ENCODE results near the gene ATXN7L1. TPM values are rescaled to one million over a fixed set of nuclear protein-coding genes. Genes with fewer than 3 reads are reported as not detected.
"Not testable (repeated sequence)": the region's sequence is repeated elsewhere in the genome, so short reads cannot be mapped to it uniquely, and the experiment has no call there.

The ATXN7L1 gene
- total RNA-seq, 2 experiments from 2014 or later, result 3.7 to 4.4 TPM

DNA sequence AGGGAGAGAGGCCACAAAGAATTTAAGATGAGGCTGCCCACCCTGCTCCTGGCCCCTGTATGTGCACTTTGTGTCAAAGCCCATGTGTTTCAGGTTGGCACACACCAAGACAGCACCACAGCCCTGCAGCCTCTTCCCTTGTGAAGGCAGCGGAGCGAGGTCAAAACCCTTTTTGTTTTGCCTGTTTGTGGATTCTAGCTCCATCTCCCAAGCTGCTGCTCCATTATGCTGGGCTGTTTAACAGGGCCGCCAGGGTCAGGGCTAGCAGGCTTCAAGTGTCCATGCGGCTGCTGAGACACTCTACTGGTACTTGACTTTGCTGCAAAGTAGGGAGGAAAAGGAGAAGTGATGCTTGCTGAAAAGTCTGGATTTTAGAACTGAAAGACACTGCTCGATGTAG is 152.8 kb downstream of the ATXN7L1 start:
- DNase-seq, result no peak
- Mint-ChIP-seq H3K4me3 (no peak overlapping the region), H3K9me3 (no peaks in the 10 kb centered on the region), H3K27ac (no peak overlapping the region), H3K27me3 (no peaks in the 10 kb centered on the region), H3K4me1 (no peaks in the 10 kb centered on the region), H3K36me3 (no peaks in the 10 kb centered on the region)

DNA sequence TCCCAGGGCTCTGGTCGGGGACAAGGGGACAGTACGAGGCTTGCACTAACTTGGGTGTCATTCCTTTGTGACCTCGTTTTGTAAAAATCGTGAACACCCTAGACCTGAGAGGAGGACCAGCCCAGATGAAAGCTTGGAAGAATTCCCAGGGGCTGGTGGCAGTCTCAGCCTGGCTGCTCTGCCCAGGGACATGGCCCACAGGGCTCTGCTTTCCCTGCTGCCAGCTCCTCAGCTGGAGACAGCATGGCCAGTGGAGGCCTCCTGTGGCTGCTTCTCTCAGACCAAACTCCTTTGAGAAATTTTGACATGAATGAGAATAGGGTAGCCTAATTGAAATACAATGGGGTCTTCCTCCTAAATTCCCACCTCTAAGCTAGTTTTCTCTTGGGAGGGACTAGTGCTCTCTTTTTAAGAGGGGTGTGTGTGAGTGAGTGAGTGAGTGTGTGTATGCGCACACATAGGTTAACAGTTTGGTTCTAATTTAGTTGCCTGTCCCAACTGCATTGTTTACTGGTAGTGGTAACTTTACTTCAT is 154.8 kb downstream of the ATXN7L1 start:
- H3K4me1 Mint-ChIP-seq, result no peaks in the 10 kb centered on the region
- no peak overlapping the region for H3K27ac Mint-ChIP-seq

GRCh38 chr7:105719919-105720318 is 156.5 kb downstream of the ATXN7L1 start:
- Mint-ChIP-seq H3K27me3 (no peaks in the 10 kb centered on the region), H3K27ac (no peak overlapping the region), H3K4me3 (no peak overlapping the region), H3K9me3 (no peaks in the 10 kb centered on the region), H3K36me3 (no peaks in the 10 kb centered on the region), H3K4me1 (no peaks in the 10 kb centered on the region)
- no peak for DNase-seq

More for the DNA sequence above, 154.8 kb downstream of the ATXN7L1 start:
- no peaks in the 10 kb centered on the region for H3K9me3 Mint-ChIP-seq
- no peaks in the 10 kb centered on the region for H3K36me3 Mint-ChIP-seq
- no peak for DNase-seq
- no peaks in the 10 kb centered on the region for H3K27me3 Mint-ChIP-seq
- no peak overlapping the region for H3K4me3 Mint-ChIP-seq

- H3K4me3 Mint-ChIP-seq, result no peak overlapping the region
- H3K9me3 Mint-ChIP-seq, result no peaks in the 10 kb centered on the region
- H3K27me3 Mint-ChIP-seq, result no peaks in the 10 kb centered on the region
- H3K36me3 Mint-ChIP-seq, result no peaks in the 10 kb centered on the region
- no peak overlapping the region for H3K27ac Mint-ChIP-seq
- no peaks in the 10 kb centered on the region for H3K4me1 Mint-ChIP-seq
- DNase-seq, result no peak
These were observed 157.0 kb downstream of the ATXN7L1 start for GRCh38 chr7:105719395-105719794.

DNA sequence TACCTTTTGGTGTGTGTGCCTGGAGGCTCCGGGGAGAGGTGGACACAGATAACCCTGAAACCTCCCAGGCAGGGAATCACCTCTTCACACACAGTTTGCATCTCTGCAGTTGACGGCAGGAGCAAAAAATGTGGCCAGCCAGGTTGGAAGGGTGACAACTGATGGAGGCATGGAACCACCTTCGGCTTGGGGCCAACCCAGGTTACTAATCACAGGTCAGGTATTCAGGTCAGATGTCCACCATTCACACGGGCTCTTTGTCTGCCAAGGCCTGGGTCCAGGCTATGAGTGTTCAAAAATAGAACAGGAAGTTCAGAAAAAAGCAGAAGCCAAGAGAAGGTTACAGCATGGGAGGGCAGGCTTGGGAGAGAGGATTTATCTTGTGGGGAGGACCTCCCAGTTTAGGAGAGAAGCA is 157.9 kb downstream of the ATXN7L1 start:
- H3K9me3 Mint-ChIP-seq, result no peaks in the 10 kb centered on the region

DNA sequence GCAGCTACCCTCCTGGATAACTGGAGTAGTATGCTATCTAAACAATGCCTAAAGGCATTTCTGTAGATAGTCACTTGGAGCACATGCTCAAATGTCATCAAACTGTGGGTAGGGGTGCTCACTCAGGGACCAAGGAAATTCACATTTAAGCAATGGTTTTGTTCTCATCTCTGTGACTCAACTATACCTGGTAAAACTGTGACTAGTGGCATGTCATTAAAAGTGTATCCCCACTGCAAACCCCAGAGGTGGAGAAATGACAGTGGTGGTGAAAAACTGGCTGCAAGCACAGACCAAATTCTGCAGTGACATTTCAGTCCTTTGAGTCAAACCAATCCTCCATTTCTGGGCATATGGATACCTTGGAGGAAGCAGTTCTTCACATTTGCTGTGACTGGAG is 160.9 kb downstream of the ATXN7L1 start:
- Mint-ChIP-seq H3K4me3 (no peak overlapping the region), H3K4me1 (no peaks in the 10 kb centered on the region), H3K27ac (no peak overlapping the region), H3K27me3 (no peaks in the 10 kb centered on the region), H3K36me3 (peaks cover 16% of the 10 kb centered on the region), H3K9me3 (peaks cover 13% of the 10 kb centered on the region)
- DNase-seq, result no peak

More for the DNA sequence above, 157.9 kb downstream of the ATXN7L1 start:
- H3K36me3 Mint-ChIP-seq, result peaks cover 3% of the 10 kb centered on the region
- no peak overlapping the region for H3K4me3 Mint-ChIP-seq
- no peaks in the 10 kb centered on the region for H3K4me1 Mint-ChIP-seq
- no peak overlapping the region for H3K27ac Mint-ChIP-seq
- no peak for DNase-seq
- no peaks in the 10 kb centered on the region for H3K27me3 Mint-ChIP-seq

- Mint-ChIP-seq H3K27me3 (no peaks in the 10 kb centered on the region), H3K36me3 (peaks cover 21% of the 10 kb centered on the region), H3K4me3 (no peak overlapping the region), H3K9me3 (peaks cover 17% of the 10 kb centered on the region), H3K4me1 (no peaks in the 10 kb centered on the region), H3K27ac (no peak overlapping the region)
- no peak for DNase-seq
These were observed 162.6 kb downstream of the ATXN7L1 start for GRCh38 chr7:105713488-105714465.

- Mint-ChIP-seq H3K4me3 (no peak overlapping the region), H3K9me3 (peaks cover 17% of the 10 kb centered on the region), H3K4me1 (peaks cover 2% of the 10 kb centered on the region), H3K27ac (no peak overlapping the region), H3K36me3 (peaks cover 21% of the 10 kb centered on the region), H3K27me3 (no peaks in the 10 kb centered on the region)
- no peak for DNase-seq
These were observed 163.5 kb downstream of the ATXN7L1 start for GRCh38 chr7:105712877-105713276.

DNA sequence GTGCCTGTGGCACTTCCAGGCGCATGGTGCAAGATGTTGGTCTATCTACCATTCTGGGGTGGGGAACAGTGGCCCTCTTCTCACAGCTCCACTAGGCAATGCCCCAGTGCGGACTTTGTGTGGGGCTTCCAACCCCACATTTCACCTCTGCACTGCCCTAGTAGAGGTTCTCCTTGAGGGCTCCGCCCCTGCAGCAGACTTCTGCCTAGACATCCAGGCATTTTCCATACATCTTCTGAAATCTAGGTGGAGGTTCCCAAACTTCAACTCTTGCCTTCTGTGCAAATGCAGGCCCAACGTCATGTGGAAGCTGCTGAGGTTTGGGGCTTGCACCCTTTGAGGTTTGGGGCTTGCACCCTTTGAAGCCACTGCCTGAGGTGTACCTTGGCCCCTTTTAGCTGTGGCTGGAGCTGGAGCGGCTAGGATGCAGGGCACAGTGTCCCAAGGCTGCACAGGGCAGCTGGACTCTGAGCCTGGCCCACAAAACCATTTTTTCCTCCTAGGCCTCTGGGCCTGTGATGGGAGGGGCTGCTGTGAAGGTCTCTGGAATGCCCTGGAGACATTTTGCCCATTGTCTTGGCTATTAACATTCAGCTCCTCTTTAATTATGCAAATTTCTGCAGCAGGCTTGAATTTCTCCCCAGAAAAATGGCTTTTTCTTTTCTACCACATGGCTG is 164.5 kb downstream of the ATXN7L1 start:
- Mint-ChIP-seq H3K4me3 (no peak overlapping the region), H3K9me3 (peaks cover 17% of the 10 kb centered on the region), H3K4me1 (peaks cover 3% of the 10 kb centered on the region), H3K36me3 (peaks cover 21% of the 10 kb centered on the region), H3K27me3 (no peaks in the 10 kb centered on the region), H3K27ac (no peak overlapping the region)
- DNase-seq, result no peak

- H3K4me1 Mint-ChIP-seq, H3K27ac Mint-ChIP-seq, DNase-seq, H3K4me3 Mint-ChIP-seq, H3K27me3 Mint-ChIP-seq: not testable (repeated sequence)
- Mint-ChIP-seq H3K9me3 (peaks cover 17% of the 10 kb centered on the region), H3K36me3 (peaks cover 21% of the 10 kb centered on the region)
These were observed 165.7 kb downstream of the ATXN7L1 start for GRCh38 chr7:105710720-105711119.

- H3K9me3 Mint-ChIP-seq, result peaks cover 17% of the 10 kb centered on the region
- no peaks in the 10 kb centered on the region for H3K27me3 Mint-ChIP-seq
- no peak overlapping the region for H3K4me3 Mint-ChIP-seq
- H3K36me3 Mint-ChIP-seq, result peaks cover 19% of the 10 kb centered on the region
- no peak for DNase-seq
- H3K4me1 Mint-ChIP-seq, result peaks cover 3% of the 10 kb centered on the region
- no peak overlapping the region for H3K27ac Mint-ChIP-seq
These were observed 167.7 kb downstream of the ATXN7L1 start for GRCh38 chr7:105708763-105709080.

DNA sequence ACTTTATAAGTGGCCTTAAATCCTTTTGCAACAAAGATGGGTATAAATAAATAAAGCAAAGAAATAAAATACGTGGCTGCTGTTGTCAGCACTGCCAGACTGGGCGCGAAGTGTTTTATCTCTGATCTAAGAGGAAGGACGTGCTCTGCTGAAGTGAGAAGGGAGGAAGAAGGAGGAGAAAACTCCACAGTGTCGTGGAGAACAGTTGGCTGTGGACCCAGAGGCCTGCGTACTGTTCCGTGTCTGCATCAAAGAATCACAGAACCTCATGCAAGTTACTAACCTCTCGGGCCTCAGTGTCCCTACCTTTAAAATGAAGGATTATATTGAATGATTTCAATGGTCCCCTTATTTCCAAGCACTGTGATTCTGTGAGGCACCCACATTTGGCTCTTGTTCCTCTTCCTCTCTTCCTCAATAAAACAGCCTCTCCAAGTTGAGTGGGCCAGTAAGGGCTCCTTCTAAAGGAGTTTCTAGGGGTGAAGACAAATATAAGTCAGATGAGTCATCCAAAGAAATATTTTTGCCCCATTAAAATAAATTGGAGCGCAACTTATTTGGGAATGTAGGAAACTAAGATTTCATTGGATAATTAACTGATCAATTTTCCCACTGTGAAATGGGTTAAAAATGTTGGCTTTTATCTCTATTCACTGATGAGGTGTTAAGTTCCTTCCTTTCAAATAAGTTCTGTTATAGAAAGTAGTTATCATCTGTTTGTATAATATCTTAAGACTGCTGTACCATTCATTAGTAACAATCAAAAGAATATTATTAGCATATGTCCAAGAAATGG is 168.2 kb downstream of the ATXN7L1 start:
- peaks cover 3% of the 10 kb centered on the region for H3K4me1 Mint-ChIP-seq
- H3K27me3 Mint-ChIP-seq, result no peaks in the 10 kb centered on the region
- H3K4me3 Mint-ChIP-seq, result no peak overlapping the region
- H3K36me3 Mint-ChIP-seq, result peaks cover 18% of the 10 kb centered on the region
- DNase-seq, result no peak
- H3K9me3 Mint-ChIP-seq, result peaks cover 17% of the 10 kb centered on the region
- no peak overlapping the region for H3K27ac Mint-ChIP-seq

DNA sequence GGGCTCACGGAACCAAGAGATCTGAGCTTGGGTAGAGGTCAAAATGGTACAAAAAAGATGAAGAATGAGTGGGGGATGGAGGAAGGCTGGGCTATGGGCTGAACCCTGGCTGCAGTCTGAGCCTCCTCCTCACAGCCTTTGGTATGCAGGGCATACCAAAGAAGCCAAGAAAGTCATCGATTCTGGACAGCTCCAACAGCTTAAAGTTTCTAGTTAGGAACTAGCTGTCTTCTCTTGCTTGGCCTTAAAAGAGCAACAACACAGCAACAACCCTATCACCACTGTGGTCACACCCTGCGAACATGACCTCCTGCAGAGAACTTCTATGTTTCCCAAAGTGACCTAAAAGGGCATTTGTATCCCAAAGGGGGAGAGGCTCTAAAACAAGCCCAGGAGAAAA is 169.0 kb downstream of the ATXN7L1 start:
- Mint-ChIP-seq H3K4me1 (peaks cover 3% of the 10 kb centered on the region), H3K27ac (no peak overlapping the region), H3K36me3 (peaks cover 13% of the 10 kb centered on the region), H3K9me3 (peaks cover 11% of the 10 kb centered on the region), H3K4me3 (no peak overlapping the region), H3K27me3 (no peaks in the 10 kb centered on the region)
- DNase-seq, result no peak

DNA sequence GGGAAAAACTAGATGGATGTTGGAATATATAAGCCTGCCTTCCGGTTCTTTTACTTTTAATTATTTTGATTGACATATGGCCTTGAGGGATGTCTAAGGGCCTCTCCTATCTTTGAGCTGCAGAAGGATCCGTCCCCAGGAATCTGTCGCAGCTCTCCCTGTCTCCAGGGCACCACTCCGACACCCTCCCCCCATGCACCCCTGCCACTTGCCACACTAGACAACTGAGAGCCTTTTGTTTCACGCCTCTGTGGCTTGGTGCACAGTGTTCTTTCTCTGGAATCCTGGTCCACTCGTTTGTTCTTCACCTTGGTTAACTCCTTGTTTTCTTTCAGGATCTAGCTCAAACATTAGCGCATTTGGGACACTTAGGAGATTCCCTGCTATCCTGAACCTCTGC is 171.0 kb downstream of the ATXN7L1 start:
- Mint-ChIP-seq H3K9me3 (peaks cover 3% of the 10 kb centered on the region), H3K4me3 (no peak overlapping the region), H3K4me1 (peaks cover 3% of the 10 kb centered on the region), H3K27ac (no peak overlapping the region), H3K27me3 (no peaks in the 10 kb centered on the region), H3K36me3 (peaks cover 5% of the 10 kb centered on the region)
- DNase-seq, result no peak
